ENCODE measurements around the gene TMEM63C.

GRCh38 chr14:77281852-77282410, 100.3 kb downstream of the TMEM63C start:
- TF ChIP-seq, protein P1, sequence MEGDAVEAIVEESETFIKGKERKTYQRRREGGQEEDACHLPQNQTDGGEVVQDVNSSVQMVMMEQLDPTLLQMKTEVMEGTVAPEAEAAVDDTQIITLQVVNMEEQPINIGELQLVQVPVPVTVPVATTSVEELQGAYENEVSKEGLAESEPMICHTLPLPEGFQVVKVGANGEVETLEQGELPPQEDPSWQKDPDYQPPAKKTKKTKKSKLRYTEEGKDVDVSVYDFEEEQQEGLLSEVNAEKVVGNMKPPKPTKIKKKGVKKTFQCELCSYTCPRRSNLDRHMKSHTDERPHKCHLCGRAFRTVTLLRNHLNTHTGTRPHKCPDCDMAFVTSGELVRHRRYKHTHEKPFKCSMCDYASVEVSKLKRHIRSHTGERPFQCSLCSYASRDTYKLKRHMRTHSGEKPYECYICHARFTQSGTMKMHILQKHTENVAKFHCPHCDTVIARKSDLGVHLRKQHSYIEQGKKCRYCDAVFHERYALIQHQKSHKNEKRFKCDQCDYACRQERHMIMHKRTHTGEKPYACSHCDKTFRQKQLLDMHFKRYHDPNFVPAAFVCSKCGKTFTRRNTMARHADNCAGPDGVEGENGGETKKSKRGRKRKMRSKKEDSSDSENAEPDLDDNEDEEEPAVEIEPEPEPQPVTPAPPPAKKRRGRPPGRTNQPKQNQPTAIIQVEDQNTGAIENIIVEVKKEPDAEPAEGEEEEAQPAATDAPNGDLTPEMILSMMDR (conservative IDR thresholded peaks at IDR 0.05 in 1 of 2, IDR thresholded peaks at IDR 0.05 in 1 of 2; ENCODE audit: extremely low read depth in 1 of 2, insufficient read depth in 1 of 2, low read depth in 1 of 2, low read length in 2 of 2) = no peak
- TF ChIP-seq EZH2 (IDR thresholded peaks at IDR 0.05; ENCODE audit: borderline replicate concordance, low read length) = no peak
